Kidney (tissue), 14 donors: ENCODE data around the gene XYLT1. TPM values are rescaled to one million over a fixed set of nuclear protein-coding genes. Genes with fewer than 3 reads are reported as not detected.

Source experiments
- DNase-seq, 5 donors: peaks; one replicate each; pipeline ENCODE4 v3.0.0-alpha.2; 2013 to 2020
- FAIRE-seq: peaks from 2 replicates; lab custom pipeline; 2012; peaks lifted over from hg19 to GRCh38; lab: Jason Lieb, UNC
- H3K27ac ChIP-seq, 2 donors: one replicate each; pipeline ENCODE4 v1.7.0; 2013; ENCODE audit warnings: low read depth in 2 of 2, low read length in 2 of 2, inconsistent platforms in 1 of 2
- H3K27me3 ChIP-seq: one replicate; pipeline ENCODE4 v1.7.1; 2013; ENCODE audit warnings: low read length, inconsistent platforms; ENCODE audit not compliant: control insufficient read depth, insufficient read depth
- H3K36me3 ChIP-seq, 3 donors: one replicate each; pipeline versions ENCODE4 v1.7.0 to v1.7.1; 2013; ENCODE audit warnings: low read length in 3 of 3, control low read depth in 1 of 3, inconsistent platforms in 1 of 3; ENCODE audit not compliant: insufficient read depth in 3 of 3, control insufficient read depth in 2 of 3
- H3K4me1 ChIP-seq, 3 donors: one replicate each; pipeline versions ENCODE4 v1.7.0 to v1.7.1; 2013; ENCODE audit warnings: low read length in 3 of 3, inconsistent platforms in 1 of 3, low read depth in 1 of 3; ENCODE audit not compliant: control insufficient read depth in 2 of 3, insufficient read depth in 2 of 3
- H3K4me3 ChIP-seq, 3 donors: one replicate each; pipeline versions ENCODE4 v1.7.0 to v1.8.1; 2013; ENCODE audit warnings: low read length in 3 of 3, control low read depth in 1 of 3, inconsistent platforms in 1 of 3
- H3K9ac ChIP-seq, 3 donors: one replicate each; pipeline versions ENCODE4 v1.7.0 to v1.7.1; 2013; ENCODE audit warnings: low read length in 3 of 3, control low read depth in 1 of 3, inconsistent platforms in 1 of 3
- H3K9me3 ChIP-seq, 3 donors: one replicate each; pipeline versions ENCODE4 v1.7.0 to v1.7.1; 2013; ENCODE audit warnings: low read length in 3 of 3, control low read depth in 1 of 3, inconsistent platforms in 1 of 3; ENCODE audit not compliant: control insufficient read depth in 2 of 3, insufficient read depth in 1 of 3
- CTCF ChIP-seq: IDR thresholded peaks from 3 replicates; pipeline ENCODE4 v1.5.1; 2012; ENCODE audit warnings: mild to moderate bottlenecking, moderate library complexity, borderline replicate concordance; ENCODE audit not compliant: insufficient read depth; ENCODE audit errors: extremely low read depth
- intact Hi-C: fragments of 100-400 bp; cut with DNase I; formaldehyde crosslinking; loops from one replicate; pipeline ENCODE4 v1.11.1; 2022
- polyA plus RNA-seq: library from polyadenylated mRNA; stranded (reverse); fragments of 350-450 nt; fragmentation: Illumina TruSeq; extraction: RNeasy Lipid Tissue Mini Kit (QIAGEN cat#74804); gene quantifications from one replicate; pipeline ENCODE4 v1.2.3, GENCODE V29; 2014; ENCODE audit warnings: low read depth, low replicate concordance; ENCODE audit not compliant: insufficient read depth
- total RNA-seq: library from RNA; stranded (reverse); fragmentation: NEBNext Ultra II Directional; extraction: Animal tissue kit (Norgen Biotek cat#: 25700); gene quantifications from one replicate; pipeline ENCODE4 v1.2.1, GENCODE V29; 2021
- donor health status: control.
- donor health status: control.
- donor health status: control.
- donor health status: control.
- donor health status: control.
- donor health status: DM: yes; HTN: yes; CAD: no.
- donor health status: Normal renal cell carcinoma (clear cell type).

The XYLT1 gene
- total and polyA plus RNA-seq, 2 donors from 2014 or later = 0.52 to 7.6 TPM

- Histone ChIP-seq H3K9ac (no peak overlapping the region), H3K4me3 (no peak overlapping the region), H3K27me3 (no peaks in the 10 kb centered on the region), H3K9me3 (no peaks in the 10 kb centered on the region), H3K4me1 (no peaks in the 10 kb centered on the region), H3K36me3 (no peaks in the 10 kb centered on the region), H3K27ac (no peak overlapping the region)
- FAIRE-seq (no peak), DNase-seq (no peak)
- intact Hi-C loops = no loop called here
- no peak for TF ChIP-seq CTCF
Observed at GRCh38 chr16:17409894-17410293, 60.9 kb downstream of the XYLT1 start.

GRCh38 chr16:17408955-17409441 lies 61.8 kb downstream of the XYLT1 start:
- FAIRE-seq = no peak

GRCh38 chr16:17408296-17408695 lies 62.5 kb downstream of the XYLT1 start:
- Histone ChIP-seq H3K27ac (no peak overlapping the region), H3K4me1 (no peaks in the 10 kb centered on the region), H3K9ac (no peak overlapping the region), H3K36me3 (no peaks in the 10 kb centered on the region), H3K27me3 (no peaks in the 10 kb centered on the region), H3K9me3 (no peaks in the 10 kb centered on the region), H3K4me3 (no peak overlapping the region)
- no peak for TF ChIP-seq CTCF
- intact Hi-C loops = no loop called here
- no peak for FAIRE-seq
- DNase-seq = no peak

More at GRCh38 chr16:17408955-17409441, 61.8 kb downstream of the XYLT1 start:
- intact Hi-C loops = no loop called here
- H3K4me1 ChIP-seq = no peaks in the 10 kb centered on the region
- DNase-seq = no peak
- H3K9ac ChIP-seq = no peak overlapping the region
- no peaks in the 10 kb centered on the region for H3K9me3 ChIP-seq
- no peaks in the 10 kb centered on the region for H3K36me3 ChIP-seq
- H3K4me3 ChIP-seq = no peak overlapping the region
- no peak overlapping the region for H3K27ac ChIP-seq
- no peak for TF ChIP-seq CTCF
- H3K27me3 ChIP-seq = no peaks in the 10 kb centered on the region

- H3K27ac ChIP-seq = no peak overlapping the region
- TF ChIP-seq CTCF = no peak
- FAIRE-seq = no peak
- DNase-seq = no peak
- H3K4me1 ChIP-seq = no peaks in the 10 kb centered on the region
- no peak overlapping the region for H3K4me3 ChIP-seq
- H3K27me3 ChIP-seq = no peaks in the 10 kb centered on the region
- no peaks in the 10 kb centered on the region for H3K36me3 ChIP-seq
- H3K9ac ChIP-seq = no peak overlapping the region
- intact Hi-C loops = no loop called here
- H3K9me3 ChIP-seq = no peaks in the 10 kb centered on the region
Observed at GRCh38 chr16:17407321-17407720, 63.4 kb downstream of the XYLT1 start.
